Right hindlimb (tissue), 1 donor: ENCODE results near the gene TRAPPC2B.
A peak's percentile ranks its signal among the peaks of the same experiment; 100 is the strongest.

Source experiments
- DNase-seq: peaks from one replicate; pipeline ENCODE4 v3.0.0-alpha.2; 2018

Gene TRAPPC2B

DNA sequence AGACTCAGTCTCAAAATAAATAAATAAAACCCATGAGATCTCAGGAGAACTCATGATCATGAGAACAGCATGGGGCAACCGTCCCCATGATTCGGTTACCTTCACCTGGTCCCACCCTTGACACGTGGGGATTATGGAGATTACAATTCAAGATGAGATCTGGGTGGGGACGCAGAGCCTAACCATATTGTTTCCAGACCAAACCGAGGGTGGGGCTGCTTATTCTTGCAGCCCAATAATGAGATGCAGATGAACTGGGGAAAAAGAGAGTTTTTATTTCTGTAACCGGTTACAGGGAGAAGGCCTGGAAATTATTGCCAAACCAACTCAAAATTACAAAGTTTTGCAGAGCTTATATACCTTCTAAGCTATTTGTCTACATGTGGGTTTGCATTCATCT is 12.8 kb downstream of the TRAPPC2B start:
- DNase-seq, result no peak

DNA sequence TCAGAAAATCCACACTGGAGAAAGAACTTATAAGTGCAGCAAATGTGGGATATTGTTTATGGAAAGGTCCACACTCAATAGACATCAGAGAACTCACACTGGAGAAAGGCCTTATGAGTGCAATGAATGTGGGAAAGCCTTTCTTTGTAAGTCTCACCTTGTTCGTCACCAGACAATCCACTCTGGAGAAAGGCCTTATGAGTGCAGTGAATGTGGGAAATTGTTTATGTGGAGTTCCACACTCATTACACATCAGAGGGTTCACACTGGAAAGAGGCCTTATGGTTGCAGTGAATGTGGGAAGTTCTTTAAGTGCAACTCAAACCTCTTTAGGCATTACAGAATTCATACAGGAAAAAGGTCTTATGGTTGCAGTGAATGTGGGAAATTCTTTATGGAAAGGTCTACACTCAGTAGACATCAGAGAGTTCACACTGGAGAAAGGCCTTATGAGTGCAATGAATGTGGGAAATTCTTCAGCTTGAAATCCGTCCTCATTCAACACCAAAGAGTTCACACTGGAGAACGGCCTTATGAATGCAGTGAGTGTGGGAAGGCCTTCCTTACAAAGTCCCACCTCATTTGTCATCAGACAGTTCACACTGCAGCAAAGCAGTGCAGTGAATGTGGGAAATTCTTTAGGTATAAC is 14.3 kb downstream of the TRAPPC2B start:
- no peak for DNase-seq

DNA sequence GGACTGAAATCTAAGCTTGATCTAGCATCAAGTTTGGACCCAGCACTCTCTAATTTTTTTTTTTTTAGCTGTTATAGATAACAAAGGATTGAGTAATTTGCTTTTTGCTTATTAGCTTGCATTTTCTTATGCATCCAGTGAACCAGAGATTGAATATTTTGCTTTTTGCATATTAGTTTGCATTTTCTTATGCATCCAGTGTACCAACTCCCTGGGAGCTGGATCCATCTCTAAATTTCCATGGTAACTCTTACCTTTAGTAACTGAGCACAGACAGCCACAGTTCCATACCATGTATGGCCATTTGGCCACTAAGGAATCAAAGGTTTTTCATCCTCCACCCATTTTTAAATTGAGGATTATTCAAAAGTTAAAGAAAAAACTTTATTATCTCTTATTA is 17.6 kb downstream of the TRAPPC2B start:
- no peak for DNase-seq

DNA sequence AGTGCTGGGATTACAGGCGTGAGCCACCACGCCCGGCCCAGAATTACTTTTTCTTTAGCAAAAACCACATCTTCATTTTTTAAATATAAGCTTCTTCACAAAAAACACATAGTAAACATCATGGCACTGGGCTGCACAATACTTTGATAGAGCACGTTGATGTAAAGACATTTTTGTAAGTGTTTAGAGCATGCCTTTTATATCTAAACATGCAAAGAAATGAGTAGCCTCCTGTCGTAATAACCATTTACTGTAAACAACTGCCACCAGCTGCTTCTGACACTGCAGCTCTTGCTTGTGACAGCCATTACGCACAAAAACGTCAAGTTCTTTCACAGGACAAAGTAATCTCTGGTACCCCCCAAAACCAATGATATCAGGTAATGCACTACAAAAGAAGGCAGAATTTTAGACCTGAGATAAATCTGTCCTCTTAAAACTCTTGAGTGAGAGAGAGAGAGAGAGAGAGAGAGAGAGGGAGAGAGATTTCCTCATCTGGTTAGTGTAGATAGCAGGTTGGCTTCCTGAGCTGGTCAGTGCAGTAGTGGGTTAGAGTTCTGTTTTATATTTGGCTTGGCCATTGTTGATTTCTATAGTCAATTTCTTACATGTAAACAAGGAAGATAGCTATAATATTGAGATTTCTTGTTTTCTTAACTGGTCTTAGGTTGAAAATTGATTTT is 19.6 kb downstream of the TRAPPC2B start:
- DNase-seq, result no peak

DNA sequence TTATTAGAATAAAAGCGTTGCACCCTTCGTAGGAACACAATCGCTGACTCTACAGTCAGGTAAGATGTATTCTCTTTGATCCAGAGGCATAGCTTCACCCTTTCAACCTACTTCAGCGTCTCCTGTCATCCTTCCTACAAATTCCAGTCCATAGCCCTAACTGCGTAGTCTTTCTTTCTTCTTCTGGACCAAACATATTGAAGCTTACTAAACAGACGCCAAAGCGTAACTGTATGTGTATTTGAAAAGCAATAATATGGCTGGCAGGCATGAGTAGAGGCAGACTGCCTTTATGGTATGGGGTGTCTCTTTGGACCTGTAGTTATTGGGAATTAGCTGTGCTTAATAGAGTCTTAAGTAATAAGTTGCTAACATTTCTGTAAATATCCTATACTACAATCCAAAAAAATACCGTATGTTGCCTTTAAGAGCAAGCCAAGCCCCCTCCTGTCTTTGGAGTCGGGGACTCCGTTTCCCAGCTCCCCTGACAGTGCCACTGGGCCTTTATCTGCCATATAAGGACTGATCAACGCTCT is 25.9 kb downstream of the TRAPPC2B start:
- no peak for DNase-seq

DNA sequence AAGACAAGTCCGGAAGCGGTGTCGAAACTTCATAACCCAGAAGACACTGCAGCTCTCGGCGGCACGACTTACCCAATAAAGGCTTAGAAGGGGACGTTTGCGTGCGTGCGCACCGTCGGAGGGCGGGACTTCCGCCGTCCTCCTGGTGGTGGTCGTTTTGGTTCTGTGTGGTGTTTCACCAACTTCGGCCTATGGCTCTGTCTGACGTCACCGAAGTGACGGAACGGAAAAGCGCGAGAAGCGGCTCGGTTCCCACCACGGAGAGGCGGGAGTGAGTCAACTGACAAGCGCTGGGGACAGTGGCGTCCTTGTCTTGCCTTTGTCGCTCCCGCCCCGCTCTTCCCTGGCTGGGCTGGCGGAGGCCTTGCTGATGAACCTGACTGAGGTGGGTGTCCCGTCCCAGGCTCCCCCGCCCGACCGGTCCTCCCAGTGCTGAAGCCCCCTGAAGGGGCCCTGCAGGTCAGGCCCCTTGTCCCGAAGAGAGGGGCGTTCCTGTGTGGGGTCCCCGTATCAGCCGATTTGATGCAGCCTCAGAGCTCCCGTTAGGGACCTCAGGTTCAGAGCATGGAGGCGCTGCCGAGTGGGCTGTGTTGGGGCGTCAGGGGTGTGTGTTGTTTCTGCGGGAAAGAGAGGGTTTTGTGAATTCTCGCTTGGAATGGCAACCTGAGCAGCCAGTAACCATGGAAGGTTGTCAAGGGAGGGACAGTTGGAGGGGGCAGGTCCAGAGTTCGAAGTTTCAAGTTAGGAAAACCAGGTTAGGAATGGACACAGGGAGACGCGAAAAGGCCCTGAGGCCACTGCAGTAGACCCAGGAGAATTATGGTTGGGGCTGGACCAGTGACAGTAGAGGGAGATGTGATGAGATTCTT is 26.6 kb downstream of the TRAPPC2B start, which contains the start of gene ZNF548:
TSS of gene ZNF548 (plus strand) at position 125 of the 869 bp plus-strand sequence. CDS start at position 371, 246 bp downstream.
- peak; percentile 99 for DNase-seq

DNA sequence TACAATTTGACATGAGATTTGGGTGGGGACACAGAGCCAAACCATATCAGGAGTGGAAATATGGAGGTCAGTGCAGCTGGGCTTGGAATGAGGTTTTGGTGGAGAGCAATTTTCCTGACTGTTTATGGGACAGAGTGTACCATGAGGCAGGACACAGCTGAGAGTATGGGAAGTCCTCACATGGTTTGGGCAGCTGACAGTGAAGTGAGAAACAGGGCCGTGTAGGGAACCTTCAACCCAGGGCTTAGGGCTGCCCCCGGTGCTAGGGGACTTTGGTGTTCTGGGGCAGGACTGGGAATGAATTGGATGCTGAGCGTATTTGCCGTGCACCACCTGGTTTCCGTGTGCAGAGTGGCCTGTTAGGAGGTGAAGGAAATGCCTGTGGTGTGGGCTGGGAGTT is 32.4 kb downstream of the TRAPPC2B start:
- DNase-seq, result no peak

DNA sequence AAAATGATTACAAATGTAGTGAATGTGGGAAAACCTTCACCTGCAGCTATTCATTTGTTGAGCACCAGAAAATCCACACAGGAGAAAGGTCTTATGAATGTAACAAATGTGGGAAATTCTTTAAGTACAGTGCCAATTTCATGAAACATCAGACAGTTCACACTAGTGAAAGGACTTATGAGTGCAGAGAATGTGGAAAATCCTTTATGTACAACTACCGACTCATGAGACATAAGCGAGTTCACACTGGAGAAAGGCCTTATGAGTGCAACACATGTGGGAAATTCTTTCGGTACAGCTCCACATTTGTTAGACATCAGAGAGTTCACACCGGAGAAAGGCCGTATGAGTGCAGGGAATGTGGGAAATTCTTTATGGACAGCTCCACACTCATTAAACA is 35.5 kb downstream of the TRAPPC2B start:
- DNase-seq, result no peak

DNA sequence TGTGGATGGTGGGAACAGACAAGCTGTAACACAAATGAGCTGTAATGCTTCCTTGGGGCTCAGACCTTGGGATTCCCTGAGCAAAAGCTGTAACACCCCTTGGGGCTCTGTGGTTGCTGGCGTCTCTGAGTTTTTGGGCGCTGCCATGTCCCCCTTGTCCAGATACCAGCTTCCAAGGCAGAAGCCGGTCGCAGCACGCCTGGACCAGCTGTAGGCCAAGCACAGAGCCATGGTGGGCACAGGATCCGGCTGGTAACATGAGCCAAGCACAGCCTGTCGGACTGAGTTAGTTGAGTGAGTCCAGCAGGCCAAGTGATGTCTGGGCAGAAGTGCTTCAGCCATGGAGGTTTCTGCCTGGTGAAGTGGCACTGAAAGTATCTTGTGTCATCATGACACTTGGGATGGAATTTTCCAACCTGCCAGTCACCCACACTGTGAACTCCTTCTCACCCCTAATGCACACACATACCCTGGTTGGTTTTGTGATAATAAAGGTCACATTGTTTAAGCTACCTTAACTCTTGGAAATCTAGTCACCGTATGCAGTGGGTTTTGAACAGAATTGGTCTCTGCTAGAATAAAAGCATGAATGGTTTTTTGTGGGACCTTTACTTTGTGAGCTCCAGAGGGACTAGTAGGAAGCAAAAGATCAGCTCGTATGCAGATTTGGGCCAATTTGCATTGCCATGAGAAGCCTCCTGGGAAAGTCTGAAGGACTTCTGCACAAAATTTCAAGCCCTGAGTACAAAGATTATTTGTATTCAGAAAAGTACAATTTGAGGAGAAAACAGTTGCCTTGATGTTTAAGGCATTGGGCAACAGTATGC is 40.6 kb downstream of the TRAPPC2B start:
- no peak for DNase-seq

GRCh38 chr19:57406516-57407123 is 43.3 kb downstream of the TRAPPC2B start:
- DNase-seq, result peak; percentile 58

DNA sequence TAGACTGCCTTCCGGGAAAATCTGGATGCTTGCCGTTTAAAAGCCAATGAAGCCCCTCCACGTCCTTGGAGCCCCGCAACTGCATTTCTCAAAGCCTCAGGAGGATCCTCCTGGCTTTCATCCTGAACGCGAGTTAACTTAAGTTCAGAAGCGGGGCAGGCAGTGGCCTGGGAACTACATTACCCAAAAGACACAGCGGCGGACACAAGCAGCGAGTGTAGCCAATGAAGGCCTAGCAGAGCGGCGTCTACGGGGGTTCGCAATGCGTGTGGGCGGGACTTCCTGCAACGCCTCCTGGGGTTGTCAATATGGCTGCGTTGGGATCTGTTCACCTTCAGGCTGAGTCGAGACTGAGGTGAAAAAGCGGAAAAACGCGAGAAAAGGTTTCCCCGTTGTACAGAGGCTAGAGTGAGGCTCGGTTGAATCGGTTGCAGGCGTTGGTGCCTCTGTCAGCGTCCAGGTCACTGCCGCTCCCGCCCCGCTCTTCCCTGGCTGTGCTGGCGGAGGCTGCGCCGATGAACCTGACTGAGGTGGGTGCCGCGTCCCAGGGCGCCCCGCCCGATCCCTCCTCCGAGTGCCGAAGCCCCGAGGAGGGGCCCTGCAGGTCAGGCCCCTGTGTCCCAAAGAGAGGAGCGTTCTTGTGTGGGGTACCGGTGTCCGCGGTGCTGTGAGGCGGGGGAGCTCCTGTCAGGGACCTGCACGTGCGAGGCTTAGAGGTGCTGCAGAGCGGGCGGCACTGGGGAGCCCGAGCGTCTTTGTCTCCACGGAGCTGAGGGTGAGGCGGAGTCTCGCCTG is 47.7 kb downstream of the TRAPPC2B start, which contains the start of gene ZNF17:
TSS of gene ZNF17 (plus strand) at position 285 of the 795 bp plus-strand sequence. CDS start 2,455 bp downstream, outside the sequence.
- peak; percentile 96 for DNase-seq
